GM23338 (cell line): ENCODE data around the gene MAGI1. TPM values are rescaled to one million over a fixed set of nuclear protein-coding genes. Genes with fewer than 3 reads are reported as not detected.

Experiments
- ATAC-seq: fragments of 200-7000 bp; cut with Tn5 transposase; 3 replicates; pipeline ENCODE4 v1.9.1; 2020
- DNase-seq: peaks from one replicate; pipeline ENCODE4 v3.0.0-alpha.2; 2015; ENCODE audit warnings: low spot score
- H2AFZ ChIP-seq: fragments of 200-600 bp; sonication (generic); 2 replicates; pipeline ENCODE4 v1.8.0; 2016; ENCODE audit warnings: antibody characterized with exemption, mild to moderate bottlenecking, moderate library complexity
- H3F3A ChIP-seq: fragments of 200-600 bp; sonication (generic); replicated peaks from 2 replicates; pipeline ENCODE4 v1.8.0; 2017; ENCODE audit warnings: antibody characterized with exemption, mixed run types, low read depth
- H3K27ac ChIP-seq: fragments of 200-600 bp; sonication (generic); 2 replicates; pipeline ENCODE4 v1.6.1; 2016; ENCODE audit warnings: low read depth
- H3K27me3 ChIP-seq: fragments of 200-600 bp; sonication (generic); 2 replicates; pipeline ENCODE4 v1.8.0; 2016; ENCODE audit warnings: mild to moderate bottlenecking, mixed run types, moderate library complexity; ENCODE audit not compliant: insufficient read depth
- H3K36me3 ChIP-seq: fragments of 200-600 bp; sonication (generic); 2 replicates; pipeline ENCODE4 v1.8.0; 2016; ENCODE audit warnings: mild to moderate bottlenecking; ENCODE audit not compliant: insufficient read depth
- H3K4me1 ChIP-seq: fragments of 200-600 bp; sonication (generic); 2 replicates; pipeline ENCODE4 v1.8.0; 2016; ENCODE audit warnings: mild to moderate bottlenecking, moderate library complexity; ENCODE audit not compliant: insufficient read depth
- H3K4me2 ChIP-seq: fragments of 200-600 bp; sonication (generic); 2 replicates; pipeline ENCODE4 v1.7.1; 2017; ENCODE audit warnings: mixed run types
- H3K4me3 ChIP-seq: fragments of 200-600 bp; sonication (generic); 2 replicates; pipeline ENCODE4 v1.6.1; 2016; ENCODE audit warnings: mixed run types
- H3K79me2 ChIP-seq: fragments of 200-600 bp; sonication (generic); replicated peaks from 2 replicates; pipeline ENCODE4 v1.8.0; 2017; ENCODE audit warnings: mild to moderate bottlenecking; ENCODE audit not compliant: insufficient read depth
- H3K9me2 ChIP-seq: fragments of 200-600 bp; sonication (generic); 2 replicates; pipeline ENCODE4 v1.8.0; 2017; ENCODE audit not compliant: insufficient read depth
- H4K20me1 ChIP-seq: fragments of 200-600 bp; sonication (generic); replicated peaks from 2 replicates; pipeline ENCODE4 v1.8.0; 2017; ENCODE audit warnings: mild to moderate bottlenecking; ENCODE audit not compliant: insufficient read depth
- H3K27ac Mint-ChIP-seq: 2 replicates; pipeline ENCODE4 v1.8.0; 2020; ENCODE audit warnings: inconsistent platforms, mild to moderate bottlenecking, moderate library complexity, mixed read lengths
- H3K27me3 Mint-ChIP-seq: 3 replicates; pipeline ENCODE4 v1.8.0; 2022; ENCODE audit warnings: low read depth, mild to moderate bottlenecking, moderate library complexity, mixed read lengths, inconsistent platforms; ENCODE audit not compliant: insufficient read depth, poor library complexity
- H3K36me3 Mint-ChIP-seq: 3 replicates; pipeline ENCODE4 v1.8.0; 2021; ENCODE audit warnings: low read depth, mild to moderate bottlenecking, inconsistent platforms, moderate library complexity, mixed read lengths
- H3K4me1 Mint-ChIP-seq: 3 replicates; pipeline ENCODE4 v1.8.0; 2020; ENCODE audit warnings: mild to moderate bottlenecking, inconsistent platforms, mixed read lengths
- H3K4me3 Mint-ChIP-seq: 3 replicates; pipeline ENCODE4 v1.8.0; 2021; ENCODE audit warnings: moderate library complexity, mild to moderate bottlenecking, inconsistent platforms, mixed read lengths
- H3K9me3 Mint-ChIP-seq: 3 replicates; pipeline ENCODE4 v1.8.0; 2020; ENCODE audit warnings: moderate library complexity, mild to moderate bottlenecking, inconsistent platforms, mixed read lengths
- CREB1 ChIP-seq: fragments of 250-450 bp; sonication (Bioruptor Pico); IDR thresholded peaks from 2 replicates; pipeline ENCODE4 v1.5.0; 2020; ENCODE audit warnings: low read depth, mild to moderate bottlenecking, moderate library complexity
- EZH2 ChIP-seq: fragments of 200-600 bp; sonication (generic); IDR thresholded peaks from one replicate; pipeline ENCODE4 v1.8.0; 2017; ENCODE audit warnings: antibody characterized with exemption, mild to moderate bottlenecking, low read depth; ENCODE audit not compliant: unreplicated experiment
- EZH2phosphoT487 ChIP-seq: fragments of 200-600 bp; sonication (generic); IDR thresholded peaks from one replicate; pipeline ENCODE4 v1.8.1; 2018; ENCODE audit warnings: antibody characterized with exemption; ENCODE audit not compliant: unreplicated experiment
- JUNB ChIP-seq: IDR thresholded peaks from one replicate; pipeline ENCODE4 v1.6.1; 2016; ENCODE audit warnings: antibody characterized with exemption; ENCODE audit not compliant: unreplicated experiment
- NANOG ChIP-seq: IDR thresholded peaks from 2 replicates; pipeline ENCODE4 v1.6.1; 2016; ENCODE audit warnings: antibody characterized with exemption, borderline replicate concordance
- POLR2AphosphoS5 ChIP-seq: IDR thresholded peaks from 2 replicates; pipeline ENCODE4 v1.6.1; 2016; ENCODE audit warnings: antibody characterized with exemption, low read depth
- STAT1 ChIP-seq: IDR thresholded peaks from one replicate; pipeline ENCODE4 v1.6.1; 2016; ENCODE audit warnings: antibody characterized with exemption; ENCODE audit not compliant: unreplicated experiment
- ZNF331 ChIP-seq: fragments of 250-450 bp; sonication (Bioruptor Pico); IDR thresholded peaks from 2 replicates; pipeline ENCODE4 v1.5.0; 2020; ENCODE audit warnings: low read depth, mild to moderate bottlenecking, moderate library complexity
- ZNF462 ChIP-seq: fragments of 250-450 bp; sonication (Bioruptor Pico); IDR thresholded peaks from 2 replicates; pipeline ENCODE4 v1.5.0; 2020; ENCODE audit warnings: mild to moderate bottlenecking, moderate library complexity
- polyA plus RNA-seq: library from polyadenylated mRNA; unstranded; fragments of >200 nt; fragmentation: Nextera tagmentation; extraction: Ambion mirVana; gene quantifications from 2 replicates; pipeline ENCODE4 v1.2.1, GENCODE V29; 2016
- total RNA-seq: library from RNA; depleted of rRNA; stranded (reverse); fragments of >200 nt; shearing (Covaris generic); gene quantifications from 2 replicates; pipeline ENCODE4 v1.2.3, GENCODE V29; 2014
- TF ChIP-seq, protein P1 (sequence below): IDR thresholded peaks from 2 replicates; pipeline ENCODE4 v1.6.1; 2016; ENCODE audit warnings: antibody characterized with exemption

Gene MAGI1
- total and polyA plus RNA-seq, 2 experiments from 2014 or later = 27.4 to 71.2 TPM

- TF ChIP-seq ZNF462 (no peak), EZH2phosphoT487 (no peak), NANOG (no peak), POLR2AphosphoS5 (no peak), STAT1 (no peak)
Observed at GRCh38 chr3:65376426-65376825, 662.3 kb downstream of the MAGI1 start (continued).

DNA sequence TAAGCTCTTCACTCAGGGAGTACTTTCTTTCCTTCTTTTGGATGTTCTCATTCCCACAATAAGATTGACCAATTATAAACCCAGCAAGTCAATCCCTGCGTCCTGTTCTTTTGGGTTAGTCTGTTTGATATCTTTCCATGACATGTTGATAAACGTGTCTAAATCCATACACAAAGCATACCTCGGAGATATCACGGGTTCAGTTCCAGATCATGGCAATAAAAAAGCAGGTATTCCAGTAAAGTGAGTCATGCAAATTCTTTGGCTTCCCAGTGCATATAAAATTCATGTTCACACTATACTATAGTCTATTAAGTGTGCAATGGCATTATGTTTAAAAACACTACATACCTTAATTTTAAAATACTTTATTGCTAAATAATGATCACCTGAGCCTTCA lies 667.7 kb downstream of the MAGI1 start:
- H3F3A ChIP-seq = no peaks in the 10 kb centered on the region
- DNase-seq (no peak), ATAC-seq (no peak)
- H3K27me3 ChIP-seq = no peaks in the 10 kb centered on the region
- H3K27ac Mint-ChIP-seq = no peak overlapping the region
- peaks cover 2% of the 10 kb centered on the region for H3K27me3 Mint-ChIP-seq
- H2AFZ ChIP-seq = no peak overlapping the region
- H3K9me2 ChIP-seq = peaks cover 3% of the 10 kb centered on the region
- H3K4me2 ChIP-seq = no peak overlapping the region
- H4K20me1 ChIP-seq = no peaks in the 10 kb centered on the region
- H3K27ac ChIP-seq = no peak overlapping the region
- H3K79me2 ChIP-seq = no peaks in the 10 kb centered on the region
- no peak overlapping the region for H3K4me3 Mint-ChIP-seq
- no peak overlapping the region for H3K4me3 ChIP-seq
- no peaks in the 10 kb centered on the region for H3K36me3 ChIP-seq
- H3K4me1 Mint-ChIP-seq = no peaks in the 10 kb centered on the region
- H3K36me3 Mint-ChIP-seq = peaks cover 38% of the 10 kb centered on the region
- H3K4me1 ChIP-seq = no peaks in the 10 kb centered on the region
- no peaks in the 10 kb centered on the region for H3K9me3 Mint-ChIP-seq
- TF ChIP-seq ZNF462 (no peak), EZH2 (no peak), EZH2phosphoT487 (no peak), ZNF331 (CRISPR knock-in tag) (no peak), JUNB (no peak), CREB1 (CRISPR knock-in tag) (no peak), NANOG (no peak)
- TF ChIP-seq, protein P1, sequence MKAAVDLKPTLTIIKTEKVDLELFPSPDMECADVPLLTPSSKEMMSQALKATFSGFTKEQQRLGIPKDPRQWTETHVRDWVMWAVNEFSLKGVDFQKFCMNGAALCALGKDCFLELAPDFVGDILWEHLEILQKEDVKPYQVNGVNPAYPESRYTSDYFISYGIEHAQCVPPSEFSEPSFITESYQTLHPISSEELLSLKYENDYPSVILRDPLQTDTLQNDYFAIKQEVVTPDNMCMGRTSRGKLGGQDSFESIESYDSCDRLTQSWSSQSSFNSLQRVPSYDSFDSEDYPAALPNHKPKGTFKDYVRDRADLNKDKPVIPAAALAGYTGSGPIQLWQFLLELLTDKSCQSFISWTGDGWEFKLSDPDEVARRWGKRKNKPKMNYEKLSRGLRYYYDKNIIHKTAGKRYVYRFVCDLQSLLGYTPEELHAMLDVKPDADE = no peak
